GM21447 (cell line): Measurements from ENCODE around the gene CNOT9.
A peak's percentile ranks its signal among the peaks of the same experiment; 100 is the strongest.

ENCODE experiments used
- ATAC-seq: cut with Tn5 transposase; IDR thresholded peaks from one replicate; pipeline ENCODE4 v1.9.1; 2021; ENCODE audit not compliant: unreplicated experiment

Gene CNOT9

GRCh38 chr2:218643751-218644310, 75.2 kb downstream of the CNOT9 start:
- no peak for ATAC-seq

- peak; percentile 5 for ATAC-seq
These were observed 76.1 kb downstream of the CNOT9 start for GRCh38 chr2:218644721-218645120.

GRCh38 chr2:218645126-218645525, 76.5 kb downstream of the CNOT9 start:
- peak; percentile 69 for ATAC-seq
